Activated CD4-positive, alpha-beta T cell treated with anti-CD3 and anti-CD28 coated beads, Interleukin-10, Interleukin-2, amounts not matched to agents 100 ng/mL and 50 ng/mL, durations not matched to agents 16 hours and 8 hours (primary cell): Measurements from ENCODE around the gene CABP1.
"Not testable (repeated sequence)": the region's sequence is repeated elsewhere in the genome, so short reads cannot be mapped to it uniquely, and the experiment has no call there.

Source experiments
- DNase-seq: peaks from one replicate; pipeline ENCODE4 v3.0.0-alpha.2; 2020

Gene CABP1

GRCh38 chr12:120639771-120640721 is at the start of gene CABP1:
Gene CABP1, plus strand, starts transcription at chr12:120640626. Its CDS starts 60 bp downstream, at chr12:120640686.
- DNase-seq = peak; percentile 60

GRCh38 chr12:120590741-120591407 is 49.6 kb upstream of the CABP1 start:
- DNase-seq = no peak

- no peak for DNase-seq
These were observed 48.0 kb upstream of the CABP1 start for GRCh38 chr12:120592121-120593049.

- no peak for DNase-seq
These were observed 43.5 kb upstream of the CABP1 start for GRCh38 chr12:120596901-120597300.

DNA sequence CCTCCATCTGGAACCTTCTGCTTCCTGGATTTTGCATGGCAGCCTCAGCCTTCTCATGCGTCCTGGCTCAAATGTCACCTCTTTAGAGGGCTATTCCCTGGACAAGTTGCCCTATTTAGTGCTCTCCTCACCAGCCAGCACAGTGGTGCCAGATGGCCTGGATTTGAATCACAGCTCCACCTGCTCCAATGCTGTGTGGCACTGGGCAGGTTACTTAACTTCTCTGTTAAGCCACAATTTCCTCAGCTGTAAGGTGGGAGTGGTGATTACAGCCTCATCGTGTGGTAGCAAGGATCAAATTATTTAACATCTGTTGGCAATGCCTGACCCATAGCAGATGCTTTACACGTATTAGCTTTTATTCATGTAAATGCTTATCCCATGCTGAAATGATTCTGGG is 42.6 kb upstream of the CABP1 start:
- no peak for DNase-seq

- no peak for DNase-seq
These were observed 41.6 kb upstream of the CABP1 start for GRCh38 chr12:120598674-120599463.

DNA sequence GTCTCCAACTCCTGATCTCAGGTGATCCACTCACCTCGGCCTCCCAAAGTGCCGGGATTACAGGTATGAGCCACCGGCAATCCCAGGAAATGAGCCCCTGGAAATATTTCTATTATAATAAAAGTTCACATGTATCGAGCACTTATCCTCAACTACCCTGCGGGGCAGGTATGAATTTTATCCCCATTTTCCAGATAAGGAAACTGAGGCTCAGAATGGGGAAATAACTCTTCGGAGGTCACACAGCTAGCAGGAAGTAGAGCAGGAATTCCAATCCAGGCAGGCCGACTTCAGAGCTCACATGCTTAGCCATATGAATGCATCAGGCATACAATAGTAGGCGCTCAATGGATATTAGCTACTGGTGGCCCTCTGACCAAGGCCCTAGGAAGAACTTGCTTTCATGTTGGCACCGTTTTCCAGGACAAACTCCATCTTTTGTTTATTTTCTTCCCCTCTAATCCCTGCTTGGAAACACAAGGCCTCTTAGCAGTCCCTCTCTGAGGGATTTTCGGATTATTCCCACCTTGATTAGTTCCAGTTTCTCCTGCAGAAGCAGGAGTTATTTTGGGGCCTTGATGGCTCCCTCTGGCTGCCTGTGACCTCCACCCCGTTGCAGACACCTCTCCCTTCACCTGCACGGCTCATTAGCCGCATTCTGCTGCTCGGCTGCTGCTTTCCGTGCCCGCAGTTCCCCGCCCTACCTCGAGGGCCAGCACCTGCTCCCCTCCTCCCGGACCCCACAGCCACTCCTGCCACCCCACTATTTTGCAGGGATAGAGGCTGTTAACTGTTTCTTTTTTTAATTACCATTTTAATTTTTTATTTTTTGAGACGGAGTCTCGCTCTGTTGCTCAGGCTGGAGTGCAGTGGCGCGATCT is 40.5 kb upstream of the CABP1 start:
- no peak for DNase-seq

DNA sequence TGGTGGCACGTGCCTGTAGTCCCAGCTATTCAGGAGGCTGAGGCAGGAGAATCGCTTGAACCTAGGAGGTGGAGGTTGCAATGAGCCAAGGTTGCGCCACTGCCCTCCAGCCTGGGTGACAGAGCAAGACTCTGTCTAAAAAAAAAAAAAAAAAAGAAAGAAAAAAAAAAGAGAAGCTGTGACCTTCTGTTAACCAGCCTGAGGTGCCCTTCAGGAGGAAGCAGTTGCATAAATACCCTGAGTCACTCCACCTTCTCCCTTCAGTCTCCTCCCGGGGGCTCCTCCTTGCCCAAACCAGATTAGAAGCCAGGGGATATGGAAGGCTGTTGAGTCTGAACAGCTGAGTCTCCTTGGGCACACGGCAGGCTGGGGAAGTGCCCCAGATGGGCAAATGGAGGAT is 38.0 kb upstream of the CABP1 start:
- DNase-seq = not testable (repeated sequence)

DNA sequence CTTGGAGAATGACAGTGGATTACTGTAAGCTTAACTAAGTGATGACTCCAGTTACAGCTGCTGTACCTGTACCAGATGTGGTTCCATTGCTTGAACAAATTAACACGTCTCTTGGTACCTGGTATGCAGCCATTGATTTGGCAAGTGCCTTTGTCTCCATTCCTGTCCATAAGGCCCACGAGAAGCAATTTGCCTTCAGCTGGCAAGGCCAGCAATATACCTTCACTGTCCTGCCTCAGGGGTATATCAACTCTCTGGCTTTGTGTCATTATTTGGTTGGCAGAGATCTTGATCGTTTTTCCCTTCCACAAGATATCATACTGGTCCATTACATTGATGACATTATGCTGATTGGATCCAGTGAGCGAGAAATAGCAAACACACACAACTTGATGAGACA is 29.9 kb upstream of the CABP1 start:
- DNase-seq = no peak

DNA sequence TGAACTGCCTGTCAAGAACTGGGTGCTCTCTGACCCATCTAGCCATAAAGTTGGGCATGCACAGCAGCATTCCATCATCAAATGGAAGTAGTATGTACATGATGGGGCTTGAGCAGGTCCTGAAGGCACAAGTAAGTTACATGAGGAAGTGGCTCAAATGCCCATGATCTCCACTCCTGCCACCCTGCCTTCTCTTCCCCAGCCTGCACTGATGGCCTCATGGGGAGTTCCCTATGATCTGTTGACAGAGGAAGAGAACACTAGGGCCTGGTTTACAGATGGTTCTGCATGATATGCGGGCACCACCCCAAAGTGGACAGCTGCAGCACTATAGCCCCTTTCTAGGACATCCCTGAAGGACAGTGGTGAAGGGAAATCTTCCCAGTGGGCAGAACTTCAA is 28.9 kb upstream of the CABP1 start:
- DNase-seq = not testable (repeated sequence)

GRCh38 chr12:120614848-120615247 is 25.6 kb upstream of the CABP1 start:
- DNase-seq = no peak

DNA sequence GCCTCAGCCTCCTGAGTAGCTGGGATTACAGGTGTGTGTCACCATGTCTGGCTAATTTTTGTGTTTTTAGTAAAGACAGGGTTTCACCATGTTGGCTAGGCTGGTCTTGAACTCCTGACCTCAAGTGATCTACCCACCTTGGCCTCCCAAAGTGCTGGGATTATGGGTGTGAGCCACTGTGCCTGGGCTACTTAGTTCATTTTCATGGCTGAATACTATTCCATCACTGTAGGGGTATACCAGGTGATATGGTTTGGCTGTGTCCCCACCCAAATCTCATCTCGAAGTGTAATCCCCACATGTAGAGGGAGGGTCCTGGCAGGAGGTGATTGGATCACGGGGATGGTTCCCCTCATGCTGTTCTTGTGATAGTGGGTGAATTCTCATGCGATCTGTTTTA is 23.2 kb upstream of the CABP1 start:
- DNase-seq = not testable (repeated sequence)

DNA sequence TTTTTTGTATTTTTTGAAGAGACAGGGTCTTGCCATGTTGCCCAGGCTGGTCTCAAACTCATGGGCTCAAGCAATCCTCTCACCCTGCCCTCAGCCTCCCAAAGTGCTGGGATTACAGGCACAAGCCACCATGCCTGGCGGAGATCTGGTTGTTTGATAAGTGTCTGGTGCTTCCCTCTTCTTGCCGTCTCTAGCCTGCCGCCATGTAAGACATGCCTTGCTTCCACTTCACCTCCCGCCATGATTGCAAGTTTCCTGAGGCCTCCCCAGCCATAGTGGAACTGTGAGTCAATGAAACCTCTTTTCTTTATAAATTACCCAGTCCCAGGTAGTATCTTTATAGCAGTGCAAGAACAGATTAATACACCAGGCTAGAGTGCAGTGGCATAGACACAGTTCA is 22.7 kb upstream of the CABP1 start:
- not testable (repeated sequence) for DNase-seq

DNA sequence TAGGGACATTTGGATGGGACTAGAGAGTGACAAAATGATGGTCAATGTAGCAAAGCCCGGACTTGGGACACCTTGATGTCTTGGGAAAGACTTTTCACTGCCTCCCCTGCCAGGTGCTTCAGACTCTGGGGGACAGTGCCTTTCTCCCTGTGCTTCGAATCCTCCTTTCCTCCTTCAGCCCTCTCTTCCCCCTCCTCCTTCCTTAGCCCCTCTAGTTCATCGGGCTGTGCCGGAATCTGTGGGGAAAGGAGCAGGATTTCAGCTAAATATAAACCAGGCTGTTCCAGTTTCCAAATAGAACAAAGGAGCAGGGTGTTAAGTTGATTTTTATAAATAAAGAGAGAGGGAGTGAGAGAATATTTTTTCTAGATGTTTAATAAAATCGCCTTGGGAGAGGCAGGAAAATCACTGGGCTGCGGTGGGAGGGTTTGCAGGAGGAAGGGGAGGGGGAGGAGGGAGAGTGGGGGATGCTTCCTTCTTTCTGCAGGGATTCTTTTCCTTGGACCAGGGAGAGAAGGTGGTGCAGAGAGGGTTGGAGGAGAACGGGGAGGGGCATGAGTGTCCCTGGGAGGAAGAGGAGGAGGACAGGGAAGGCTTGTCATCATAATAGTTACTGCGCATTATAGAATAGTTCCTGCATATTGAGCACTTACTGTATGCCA is 21.3 kb upstream of the CABP1 start:
- DNase-seq = no peak

DNA sequence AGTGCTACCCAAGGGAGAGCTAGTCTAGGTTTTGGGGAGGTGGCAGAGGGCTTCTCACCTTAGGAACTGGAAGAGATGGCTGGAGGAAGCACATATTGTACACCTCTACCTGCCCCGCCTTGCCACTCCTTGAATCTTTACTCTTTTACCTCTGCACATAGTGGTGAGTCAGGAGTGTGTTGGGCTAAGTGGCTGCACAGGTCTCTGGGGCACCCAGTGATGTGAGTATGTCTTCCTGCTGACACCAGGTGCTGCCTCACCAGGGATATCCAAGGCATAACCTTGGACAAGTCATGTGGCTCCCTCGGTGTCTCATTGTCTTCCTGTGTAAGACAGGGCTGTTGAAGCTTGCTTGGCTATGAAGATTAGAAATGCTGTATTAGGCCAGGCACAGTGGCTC is 19.8 kb upstream of the CABP1 start:
- DNase-seq = no peak

DNA sequence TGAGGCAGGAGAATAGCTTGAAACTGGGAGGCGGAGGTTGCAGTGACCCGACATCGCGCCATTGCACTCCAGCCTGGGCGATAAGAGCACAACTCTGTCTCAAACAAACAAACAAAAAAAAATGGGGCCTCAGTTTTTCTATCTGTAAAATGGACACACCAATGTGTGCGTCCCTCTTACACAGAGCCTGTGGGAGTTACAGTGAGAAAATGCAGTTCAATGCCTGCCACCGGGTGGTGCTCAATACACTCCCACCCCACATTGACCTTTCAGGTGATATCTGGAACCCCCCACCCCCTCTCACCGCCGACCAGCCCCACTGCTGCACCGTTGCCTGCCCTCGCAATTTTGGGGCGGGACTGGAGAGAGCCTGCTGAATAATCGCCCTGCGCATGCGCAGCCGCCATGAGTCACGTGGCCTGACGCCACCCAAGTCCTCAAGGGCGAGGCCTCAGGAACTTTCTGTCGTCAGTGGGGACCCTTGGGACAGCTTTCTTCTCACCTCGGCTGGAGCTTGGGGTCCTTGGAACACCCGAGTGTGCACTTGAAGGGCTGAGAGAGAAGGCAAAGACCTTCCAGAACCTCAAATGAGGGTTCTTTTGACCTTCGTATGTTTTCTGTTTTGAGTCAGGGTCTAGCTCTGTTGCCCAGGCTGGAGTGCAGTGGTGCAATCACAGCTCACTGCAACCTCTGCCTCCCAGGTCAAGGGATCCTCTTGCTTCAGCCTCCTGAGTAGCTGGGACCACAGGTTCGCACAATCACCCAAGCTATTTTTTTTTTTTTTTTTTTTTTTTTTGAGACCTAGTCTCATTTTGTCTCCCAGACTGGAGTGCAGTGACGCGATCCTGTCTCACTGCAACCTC is 14.6 kb upstream of the CABP1 start:
- DNase-seq = peak; percentile 25

- DNase-seq = no peak
These were observed 11.5 kb upstream of the CABP1 start for GRCh38 chr12:120628919-120629318.

GRCh38 chr12:120630104-120630892 is 10.1 kb upstream of the CABP1 start:
- DNase-seq = no peak

DNA sequence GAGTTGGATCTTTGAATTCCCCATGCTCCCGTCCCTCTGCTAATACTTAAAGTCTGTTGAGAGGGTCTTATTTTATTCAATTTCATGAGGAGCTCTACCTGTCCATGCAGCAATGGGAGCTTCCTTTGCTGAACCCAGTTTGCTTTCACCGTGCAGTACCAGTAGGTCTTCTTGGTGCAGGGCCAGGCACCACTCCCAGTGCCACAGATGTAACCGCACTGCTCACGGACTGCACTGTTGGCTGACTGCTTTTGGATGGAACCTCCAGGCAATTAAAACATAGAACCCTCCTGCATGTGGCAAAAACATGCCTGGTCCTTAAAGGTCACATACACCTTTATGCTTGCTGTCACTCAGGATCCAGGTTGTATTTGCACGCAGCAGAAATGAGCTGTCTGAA is 9.3 kb upstream of the CABP1 start:
- DNase-seq = no peak
